Gastroesophageal sphincter (tissue), 3 donors: ENCODE results near the gene KCND2.
"Not testable (repeated sequence)": the region's sequence is repeated elsewhere in the genome, so short reads cannot be mapped to it uniquely, and the experiment has no call there.

Experiments
- CTCF ChIP-seq, 4 experiments: fragments of 200-600 bp in 2 of 4; fragments of 450-650 bp in 2 of 4; sonication (generic) in 1 of 4; IDR thresholded peaks; one replicate each; pipeline ENCODE4 v1.5.1; 2017 to 2019; ENCODE audit warnings: antibody characterized with exemption in 4 of 4, mild to moderate bottlenecking in 2 of 4, moderate library complexity in 2 of 4
- POLR2A ChIP-seq, 2 donors: fragments of 450-650 bp; IDR thresholded peaks; one replicate each; pipeline ENCODE4 v1.6.1; 2017; ENCODE audit warnings: antibody characterized with exemption in 2 of 2, mild to moderate bottlenecking in 2 of 2, moderate library complexity in 1 of 2
- POLR2AphosphoS5 ChIP-seq: sonication (generic); formaldehyde crosslinking; IDR thresholded peaks from one replicate; pipeline ENCODE4 v1.6.1; 2017; ENCODE audit warnings: antibody characterized with exemption

GRCh38 chr7:120578657-120579056 is 305.7 kb downstream of the KCND2 start:
- not testable (repeated sequence) for TF ChIP-seq CTCF (IDR thresholded peaks at IDR 0.05); POLR2AphosphoS5; POLR2A (IDR thresholded peaks at IDR 0.05)
